ENCODE data around the gene MORF4L1. TPM values are rescaled to one million over a fixed set of nuclear protein-coding genes. Genes with fewer than 3 reads are reported as not detected.
A peak's percentile ranks its signal among the peaks of the same experiment; 100 is the strongest.
"Not testable (repeated sequence)": the region's sequence is repeated elsewhere in the genome, so short reads cannot be mapped to it uniquely, and the experiment has no call there.

The MORF4L1 gene
- total RNA-seq, 1 experiment from 2014 or later, result 142 TPM

GRCh38 chr15:78925076-78925624, 52.5 kb downstream of the MORF4L1 start:
- no peak for DNase-seq (ENCODE audit: low spot score)

GRCh38 chr15:78925956-78926743, 53.5 kb downstream of the MORF4L1 start:
- peak; percentile 29 for DNase-seq (ENCODE audit: low spot score)

DNA sequence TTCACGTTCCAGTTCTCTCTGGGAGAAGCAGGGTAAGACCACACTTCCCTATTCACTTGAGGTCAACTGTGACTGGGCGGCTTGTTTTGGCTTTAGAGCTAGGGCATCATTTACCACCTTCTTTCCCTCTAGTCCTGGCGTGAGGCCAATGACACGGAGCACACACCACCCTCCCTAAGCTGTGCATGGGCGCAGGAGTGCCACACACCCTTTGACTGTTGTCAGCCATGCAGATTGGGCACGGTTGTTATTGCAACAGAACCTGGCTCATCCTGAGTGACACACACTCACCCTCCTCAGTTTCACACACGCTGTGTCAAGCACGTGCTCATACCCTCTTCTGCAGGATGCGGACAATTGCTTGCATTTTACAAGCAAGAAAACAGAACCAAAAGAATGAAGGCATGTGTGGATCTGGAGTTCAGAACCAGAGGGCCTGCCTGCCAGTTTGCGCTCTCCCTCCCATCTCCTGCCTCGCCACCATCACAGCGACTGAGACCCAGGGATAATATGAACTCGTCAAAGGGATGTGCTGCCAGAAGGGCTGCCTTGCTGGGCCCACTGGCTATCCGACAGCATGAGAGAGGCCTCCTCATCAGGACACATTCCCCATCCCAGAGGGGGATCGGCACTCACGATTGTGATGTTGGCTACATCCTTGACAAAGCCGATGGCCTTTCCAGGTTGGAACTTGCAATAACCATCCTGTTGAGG, 54.5 kb downstream of the MORF4L1 start:
- no peak for DNase-seq (ENCODE audit: low spot score)

- not testable (repeated sequence) for DNase-seq (ENCODE audit: low spot score)
Observed at GRCh38 chr15:78928176-78928575, 55.5 kb downstream of the MORF4L1 start.

GRCh38 chr15:78928616-78929093, 56.0 kb downstream of the MORF4L1 start:
- no peak for DNase-seq (ENCODE audit: low spot score)

DNA sequence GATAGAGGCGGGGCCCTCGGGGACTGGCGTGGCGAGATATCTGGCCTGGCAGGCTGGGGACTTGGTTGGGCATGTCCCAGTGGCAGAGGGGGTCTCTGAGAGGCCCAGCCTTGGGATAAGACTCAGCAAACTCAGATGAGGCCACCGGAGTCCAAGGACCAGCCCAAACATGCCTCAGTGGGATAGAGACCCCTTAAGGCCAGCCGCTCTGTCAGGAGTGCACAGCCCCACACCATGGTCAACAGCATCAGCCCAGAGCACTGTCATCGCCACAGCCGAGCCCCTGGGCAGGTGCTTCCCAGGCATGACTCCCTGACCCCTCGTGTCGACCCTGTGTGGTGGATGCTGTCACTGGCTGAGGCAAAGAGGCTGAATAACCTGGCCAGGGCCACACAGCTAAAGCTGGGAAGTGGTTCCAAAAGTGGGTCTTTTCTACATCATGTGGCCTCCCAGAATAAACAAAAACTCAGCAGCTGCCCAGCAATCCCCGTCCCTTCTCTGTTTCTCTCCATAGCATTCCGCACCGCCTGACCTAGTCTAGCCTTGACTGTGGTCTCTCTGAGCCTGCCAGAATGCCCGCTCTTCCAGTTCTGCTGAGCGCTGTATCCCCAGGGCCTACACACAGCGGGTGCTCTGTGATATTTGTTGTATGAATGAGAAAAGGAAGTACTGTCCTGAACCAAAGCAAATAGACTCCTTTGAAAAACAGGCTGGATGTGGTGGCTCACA, 57.0 kb downstream of the MORF4L1 start:
- DNase-seq (ENCODE audit: low spot score), result no peak

- DNase-seq (ENCODE audit: low spot score), result peak; percentile 98
Observed at GRCh38 chr15:78930577-78931388, 58.1 kb downstream of the MORF4L1 start.

DNA sequence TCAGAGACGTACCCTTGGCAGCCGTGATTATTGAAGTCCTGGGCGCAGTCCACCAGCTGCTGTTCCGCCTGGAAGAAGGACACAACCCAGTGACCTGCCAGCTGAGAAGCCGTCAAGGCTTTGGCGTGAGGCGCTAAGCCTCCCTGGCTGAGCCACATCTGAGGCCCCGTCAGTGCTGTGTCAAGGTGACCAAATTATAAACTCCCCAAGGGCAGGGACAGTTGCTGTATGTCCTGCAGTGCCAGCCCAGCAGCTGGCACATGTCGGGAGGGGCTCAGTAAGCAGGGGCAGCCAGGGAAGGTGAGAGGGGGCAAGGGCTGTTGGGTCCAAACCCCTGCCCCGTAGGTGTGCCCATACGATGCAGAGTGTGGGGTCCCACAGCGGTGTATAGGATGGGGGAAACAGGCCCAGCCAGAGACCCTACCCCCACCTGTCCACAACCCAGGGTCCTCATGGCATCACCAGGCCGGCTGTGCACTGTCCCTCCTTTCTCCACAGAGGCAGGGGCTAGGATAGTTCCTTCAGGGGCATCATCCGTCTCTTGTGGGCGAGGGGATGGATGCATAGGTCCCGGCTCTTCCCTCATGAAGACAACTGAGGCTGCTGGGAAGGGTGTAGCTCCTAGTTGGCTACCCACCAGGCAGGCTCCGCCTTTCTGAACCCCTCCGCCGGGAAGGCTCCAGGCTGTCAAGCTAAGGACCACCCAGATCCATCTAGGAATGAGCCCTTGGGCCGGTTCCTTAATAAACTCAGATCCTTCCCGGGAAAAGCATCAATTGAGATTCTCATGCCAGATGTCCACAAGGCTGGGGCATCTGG, 59.0 kb downstream of the MORF4L1 start:
- no peak for DNase-seq (ENCODE audit: low spot score)

DNA sequence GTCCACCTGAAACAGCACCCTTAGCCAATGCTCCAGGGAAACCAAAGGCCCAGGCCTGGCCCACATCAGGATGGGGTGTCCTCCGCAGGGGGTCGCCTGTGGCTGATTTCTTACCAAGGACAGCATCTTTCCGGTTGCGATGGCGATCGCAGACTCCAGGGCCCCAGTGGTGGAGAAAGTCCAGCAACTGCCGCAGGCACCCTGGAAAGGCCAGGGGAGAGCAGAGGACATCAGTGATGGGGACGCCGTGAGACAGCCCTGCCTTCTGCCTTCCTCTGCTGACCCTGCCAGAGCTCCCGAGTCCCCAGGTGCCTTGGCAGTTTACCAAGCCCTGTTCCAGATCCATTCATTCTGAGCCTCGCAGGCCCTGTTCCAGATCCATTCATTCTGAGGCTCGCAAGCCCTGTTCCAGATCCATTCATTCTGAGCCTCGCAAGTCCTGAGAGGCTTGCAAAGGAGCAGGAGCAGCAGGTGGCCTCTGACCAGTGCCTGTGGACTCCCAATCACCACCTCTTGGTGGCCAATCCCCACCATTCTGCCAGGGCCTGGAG, 59.6 kb downstream of the MORF4L1 start:
- DNase-seq (ENCODE audit: low spot score), result no peak

DNA sequence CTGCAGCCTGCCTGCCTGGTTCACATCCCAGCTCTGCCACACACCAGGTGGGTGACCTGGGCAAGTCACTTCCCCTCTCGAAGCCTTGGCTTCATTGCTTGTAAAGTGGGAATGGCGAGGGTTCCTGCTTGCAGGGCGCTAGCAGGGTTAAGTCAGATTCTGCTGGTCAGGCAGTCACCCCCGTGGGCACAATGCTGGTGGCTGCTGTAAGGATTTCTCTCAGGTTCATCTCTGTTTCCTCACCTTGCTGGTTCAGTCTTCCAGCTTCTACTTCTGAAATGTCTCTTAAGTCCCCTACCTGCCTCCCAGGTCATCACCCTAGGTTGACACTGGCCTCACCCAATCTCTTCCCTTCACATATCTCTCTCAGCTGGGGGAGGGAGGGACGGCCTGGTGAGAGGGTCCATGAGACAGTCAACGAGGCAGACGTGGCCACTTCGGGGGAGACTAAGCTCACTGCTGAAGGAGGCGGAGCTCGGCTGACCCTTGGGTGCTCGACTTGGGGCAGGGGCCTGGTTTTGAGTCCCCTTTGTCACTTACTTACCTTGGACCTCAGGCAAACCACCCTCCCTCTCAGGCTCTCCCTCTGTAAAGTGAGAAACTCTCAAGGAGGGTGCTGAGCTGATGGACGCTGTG, 60.6 kb downstream of the MORF4L1 start:
- no peak for DNase-seq (ENCODE audit: low spot score)

DNA sequence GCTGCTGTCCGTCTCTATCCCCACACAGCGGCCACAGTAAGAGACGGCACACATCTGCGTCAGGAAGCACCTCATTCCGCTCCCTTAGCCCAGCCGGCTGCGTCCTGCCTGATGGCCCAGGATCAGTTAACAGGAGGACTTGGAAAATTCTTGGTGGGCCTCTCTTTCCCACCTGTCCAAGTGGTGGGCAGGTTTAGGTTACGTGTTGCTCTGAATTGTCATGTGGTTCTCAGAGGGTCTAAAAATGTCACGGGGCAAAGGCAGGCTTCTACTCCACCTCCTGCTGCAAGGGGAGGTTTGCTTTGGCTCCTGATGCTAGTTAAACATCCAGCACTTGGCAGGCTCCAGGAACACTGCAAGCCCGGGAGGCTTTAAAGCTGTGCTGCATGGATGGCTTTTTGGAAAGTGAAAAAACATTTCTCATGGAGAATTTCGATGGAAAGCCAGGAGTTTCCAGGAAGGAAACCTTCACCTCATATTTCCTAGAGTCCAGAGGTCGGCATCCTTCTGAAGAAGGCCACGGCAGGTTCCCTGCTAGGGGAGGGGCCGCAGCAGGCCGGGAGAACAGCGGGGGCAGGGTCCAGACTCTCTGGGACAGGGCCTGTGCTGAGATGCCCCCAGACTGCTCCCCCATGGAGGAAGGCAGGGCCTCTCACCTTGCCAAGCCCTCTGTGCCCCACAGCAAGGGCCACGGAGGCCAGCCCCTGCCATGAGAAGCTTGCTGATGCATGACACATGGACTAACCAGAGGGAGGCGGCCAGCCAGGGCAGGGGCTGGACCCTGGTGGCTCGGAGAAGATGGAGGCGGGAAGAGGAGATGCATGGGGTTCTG, 61.3 kb downstream of the MORF4L1 start:
- DNase-seq (ENCODE audit: low spot score), result no peak

DNA sequence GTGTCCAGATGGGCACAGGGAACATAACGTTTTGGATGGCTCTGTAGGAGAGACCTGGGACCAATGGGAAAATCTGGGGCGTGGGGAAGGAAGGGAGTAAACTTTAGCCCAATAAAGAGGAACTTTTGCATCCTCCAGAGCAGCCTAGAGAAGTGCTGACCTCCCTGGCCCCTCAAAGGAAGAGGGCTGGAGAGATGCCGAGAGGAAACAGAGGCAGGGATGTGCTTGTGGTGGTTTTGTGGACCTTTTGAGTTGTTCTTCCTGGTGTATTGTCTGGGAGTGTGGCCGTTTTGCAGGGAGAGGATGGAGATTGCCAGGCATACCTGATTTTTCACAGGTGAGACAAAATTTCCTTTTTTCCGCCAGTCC, 61.9 kb downstream of the MORF4L1 start:
- DNase-seq (ENCODE audit: low spot score), result no peak

DNA sequence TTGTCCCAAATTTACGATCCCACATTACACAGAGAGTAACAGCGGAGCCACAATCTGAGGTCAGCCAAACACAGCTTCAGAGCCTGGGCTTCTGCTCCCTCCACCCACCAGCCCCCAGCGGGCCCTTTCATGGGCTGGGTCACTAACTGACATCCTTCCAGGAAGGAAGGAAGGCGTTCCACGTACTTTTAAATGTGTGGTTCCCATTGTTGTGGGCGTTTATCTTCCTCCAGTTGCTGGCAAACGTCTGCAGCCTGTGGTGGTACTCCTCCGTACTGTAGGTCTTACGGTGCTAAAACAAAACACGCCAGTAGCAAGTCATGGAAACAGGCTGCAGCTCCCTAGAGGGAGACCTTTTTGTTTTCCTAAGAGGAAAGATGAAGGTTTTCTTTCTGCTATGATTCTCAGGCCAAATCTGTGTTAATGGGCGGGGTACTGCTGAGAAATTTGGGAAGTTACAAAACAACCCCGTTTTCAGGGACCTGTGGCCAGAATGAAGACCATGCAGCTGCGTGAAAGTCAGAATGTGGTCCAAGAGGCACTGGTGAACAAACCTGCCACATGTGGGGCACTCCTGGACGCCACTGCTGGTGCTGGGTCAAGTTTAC, 64.5 kb downstream of the MORF4L1 start:
- DNase-seq (ENCODE audit: low spot score), result no peak

- no peak for DNase-seq (ENCODE audit: low spot score)
Observed at GRCh38 chr15:78938658-78939488, 66.2 kb downstream of the MORF4L1 start.

- no peak for DNase-seq (ENCODE audit: low spot score)
Observed at GRCh38 chr15:78942741-78943140, 70.1 kb downstream of the MORF4L1 start.

DNA sequence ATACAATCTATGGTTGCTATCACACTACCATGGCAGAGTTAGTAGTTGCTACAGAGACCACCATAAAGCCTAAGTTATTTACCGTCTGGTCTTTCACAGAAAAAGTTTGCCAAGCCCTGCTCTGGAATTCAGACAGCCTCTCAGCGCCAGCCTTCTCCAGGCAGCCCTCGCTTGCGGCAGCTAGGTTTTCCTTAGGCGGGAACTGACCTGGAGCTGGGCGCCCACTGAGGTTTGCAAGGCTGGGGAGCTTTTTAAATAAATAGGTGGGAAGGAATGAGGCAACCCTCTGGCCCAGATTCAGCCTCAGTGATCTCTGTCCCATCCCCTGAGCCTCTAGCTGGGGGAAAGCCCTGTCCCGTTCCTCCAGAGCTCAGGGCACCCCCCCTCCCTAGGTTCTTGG, 71.0 kb downstream of the MORF4L1 start:
- DNase-seq (ENCODE audit: low spot score), result no peak

GRCh38 chr15:78944202-78944625, 71.5 kb downstream of the MORF4L1 start:
- peak; percentile 71 for DNase-seq (ENCODE audit: low spot score)

Data from HT-29 (cell line).